ENCODE results near the gene CRIP2.

DNA sequence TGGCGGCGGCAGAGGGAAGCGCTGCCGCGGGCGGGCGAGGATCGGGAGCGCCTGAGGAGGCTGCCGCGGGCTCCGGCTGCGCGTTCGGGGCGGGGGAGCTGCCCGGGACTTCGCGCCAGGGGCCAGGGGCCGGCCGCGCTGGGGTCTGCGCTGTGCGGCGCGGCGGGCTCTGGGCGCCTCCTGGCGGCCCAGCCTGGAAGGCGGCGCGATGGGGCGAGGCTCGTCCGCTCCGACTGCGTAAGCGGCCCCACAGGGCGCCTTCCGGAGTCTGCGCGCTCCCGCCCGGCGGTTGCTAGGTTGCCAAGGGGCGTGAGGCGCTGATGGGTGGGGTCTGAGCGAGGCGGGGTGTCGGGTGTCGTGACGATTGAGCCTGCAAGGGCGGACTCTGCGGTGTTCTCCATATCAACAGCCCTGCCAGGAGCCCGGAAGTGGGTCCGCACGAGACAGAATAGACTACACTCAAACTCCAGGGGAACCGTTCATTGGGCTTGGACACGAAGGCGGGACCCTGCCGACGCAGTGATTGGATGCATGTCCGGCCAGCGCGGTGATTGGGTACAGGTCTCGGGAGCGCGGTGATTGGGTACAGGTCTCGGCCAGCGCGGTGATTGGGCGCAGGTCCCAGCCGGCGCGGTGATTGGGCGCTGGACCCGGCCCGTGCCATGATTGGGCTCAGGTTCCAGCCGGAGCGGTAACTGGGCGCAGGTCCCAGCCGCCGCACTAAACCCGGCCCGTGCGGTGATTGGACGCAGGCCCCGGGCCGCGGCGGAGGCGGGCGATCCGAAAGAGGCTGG is 16.1 kb downstream of the CRIP2 start, which contains the start of gene TEDC1:
- no peak for TF ChIP-seq EZH2 (IDR thresholded peaks at IDR 0.05)
- TF ChIP-seq POLR2AphosphoS5 (IDR thresholded peaks at IDR 0.05; ENCODE audit: borderline replicate concordance, low read depth, low read length), result no peak; the same call in 1 of the 2 replicates
- TF ChIP-seq FOXP2 (optimal IDR thresholded peaks at IDR 0.05; ENCODE audit: control extremely low read depth, extremely low read length, insufficient read depth), result no peak
